ENCODE data around the gene RALGAPA1. TPM values are rescaled to one million over a fixed set of nuclear protein-coding genes. Genes with fewer than 3 reads are reported as not detected.

RALGAPA1 gene
- total RNA-seq, 6 experiments from 2014 or later, result 16.2 to 23.3 (median 19.7) TPM

- TF ChIP-seq CTCF (IDR thresholded peaks at IDR 0.05) (no peak), POLR2A (IDR thresholded peaks at IDR 0.05) (no peak)
- no peak for ATAC-seq
- peaks cover 0 to 6% (median 3%) of the 10 kb centered on the region in 4 donors for H3K36me3 ChIP-seq
These were observed 142.6 kb downstream of the RALGAPA1 start for GRCh38 chr14:35666429-35667043.

GRCh38 chr14:35661875-35662274, 147.2 kb downstream of the RALGAPA1 start:
- TF ChIP-seq CTCF (IDR thresholded peaks at IDR 0.05) (no peak), POLR2A (IDR thresholded peaks at IDR 0.05) (no peak)
- H3K27me3 ChIP-seq, result no peaks in the 10 kb centered on the region
- 77% methylated on average over 3 of the region's 3 CpGs for WGBS (ENCODE audit: insufficient coverage, low coverage, low lambda C conversion rate, missing lambda C conversion rate)
- intact Hi-C loops (cut with DNase I), result no loop called here
- H3K4me3 ChIP-seq, result no peak overlapping the region
- H3K4me1 ChIP-seq, result no peaks in the 10 kb centered on the region
- DNase-seq (no peak), ATAC-seq (no peak)
- no peaks in the 10 kb centered on the region for H3K36me3 ChIP-seq
- no peaks in the 10 kb centered on the region for H3K9me3 ChIP-seq
- H3K27ac ChIP-seq, result no peak overlapping the region

More at GRCh38 chr14:35666429-35667043, 142.6 kb downstream of the RALGAPA1 start:
- no peak for DNase-seq
- Histone ChIP-seq H3K27me3 (no peaks in the 10 kb centered on the region), H3K27ac (no peak overlapping the region), H3K9me3 (no peaks in the 10 kb centered on the region), H3K4me1 (no peaks in the 10 kb centered on the region), H3K4me3 (no peak overlapping the region)
- intact Hi-C loops (cut with DNase I), result no loop called here

GRCh38 chr14:35653045-35653444, 156.1 kb downstream of the RALGAPA1 start:
- DNase-seq, result no peak
- Histone ChIP-seq H3K4me1 (no peaks in the 10 kb centered on the region), H3K27ac (no peak overlapping the region), H3K4me3 (no peak overlapping the region), H3K9me3 (no peaks in the 10 kb centered on the region), H3K27me3 (no peaks in the 10 kb centered on the region), H3K36me3 (peaks cover 0 to 6% (median 0%) of the 10 kb centered on the region in 4 donors)
- TF ChIP-seq CTCF (IDR thresholded peaks at IDR 0.05) (no peak), POLR2A (IDR thresholded peaks at IDR 0.05) (no peak)
- intact Hi-C loops (cut with DNase I), result no loop called here
- WGBS (ENCODE audit: insufficient coverage, low coverage, low lambda C conversion rate, missing lambda C conversion rate), result 92% methylated on average over 1 of the region's 1 CpG
- ATAC-seq, result no peak

- Histone ChIP-seq H3K36me3 (peaks cover 0 to 3% (median 0%) of the 10 kb centered on the region in 4 donors), H3K4me3 (no peak overlapping the region), H3K27ac (no peak overlapping the region), H3K4me1 (no peaks in the 10 kb centered on the region), H3K27me3 (no peaks in the 10 kb centered on the region), H3K9me3 (no peaks in the 10 kb centered on the region)
- intact Hi-C loops (cut with DNase I), result no loop called here
- DNase-seq (no peak), ATAC-seq (no peak)
- no peak for TF ChIP-seq POLR2A (IDR thresholded peaks at IDR 0.05)
- TF ChIP-seq CTCF (IDR thresholded peaks at IDR 0.05), result no peak
These were observed 165.6 kb downstream of the RALGAPA1 start for GRCh38 chr14:35643513-35643912.

- TF ChIP-seq POLR2A (IDR thresholded peaks at IDR 0.05), result no peak
- TF ChIP-seq CTCF (IDR thresholded peaks at IDR 0.05), result no peak
- WGBS (ENCODE audit: insufficient coverage, low coverage, low lambda C conversion rate, missing lambda C conversion rate), result 92% methylated on average over 2 of the region's 2 CpGs
- peaks cover 0 to 14% (median 0%) of the 10 kb centered on the region in 4 donors for H3K36me3 ChIP-seq
- H3K27me3 ChIP-seq, result no peaks in the 10 kb centered on the region
- ATAC-seq, result no peak
- no peak for DNase-seq
- intact Hi-C loops (cut with DNase I), result no loop called here
- H3K27ac ChIP-seq, result no peak overlapping the region
- H3K9me3 ChIP-seq, result no peaks in the 10 kb centered on the region
- no peaks in the 10 kb centered on the region for H3K4me1 ChIP-seq
- H3K4me3 ChIP-seq, result no peak overlapping the region
These were observed 171.2 kb downstream of the RALGAPA1 start for GRCh38 chr14:35637851-35638250.

Measured in right lobe of liver (tissue), 6 donors.